HG02981 (cell line): ENCODE results near the gene EOGT.

Experiments used
- ATAC-seq: cut with Tn5 transposase; IDR thresholded peaks from one replicate; pipeline ENCODE4 v1.9.1; 2021; ENCODE audit warnings: mild to moderate bottlenecking, moderate library complexity; ENCODE audit not compliant: unreplicated experiment

EOGT gene

GRCh38 chr3:69013253-69014021 is at the start of gene EOGT:
Gene EOGT (minus strand): TSS chr3:69013684. CDS start chr3:69009846, 3,838 bp downstream.
- ATAC-seq, result peak; percentile 71

- ATAC-seq, result no peak
Observed at GRCh38 chr3:69059688-69060087, 46.2 kb upstream of the EOGT start.

DNA sequence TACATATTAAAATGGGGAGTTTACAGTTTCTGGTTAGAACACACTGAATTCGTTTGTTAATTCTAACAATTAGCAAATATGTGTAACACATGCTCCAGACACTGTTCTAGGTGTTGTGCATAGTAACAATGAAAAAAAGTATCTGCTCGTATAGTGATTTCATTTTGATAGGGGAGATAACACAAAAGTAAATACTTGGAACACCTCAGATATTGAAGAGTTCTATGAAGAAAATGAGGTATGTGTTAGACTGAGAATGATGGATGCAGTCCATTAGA is 45.4 kb upstream of the EOGT start:
- ATAC-seq, result no peak

GRCh38 chr3:69058180-69058946 is 44.9 kb upstream of the EOGT start:
- peak; percentile 99 for ATAC-seq

DNA sequence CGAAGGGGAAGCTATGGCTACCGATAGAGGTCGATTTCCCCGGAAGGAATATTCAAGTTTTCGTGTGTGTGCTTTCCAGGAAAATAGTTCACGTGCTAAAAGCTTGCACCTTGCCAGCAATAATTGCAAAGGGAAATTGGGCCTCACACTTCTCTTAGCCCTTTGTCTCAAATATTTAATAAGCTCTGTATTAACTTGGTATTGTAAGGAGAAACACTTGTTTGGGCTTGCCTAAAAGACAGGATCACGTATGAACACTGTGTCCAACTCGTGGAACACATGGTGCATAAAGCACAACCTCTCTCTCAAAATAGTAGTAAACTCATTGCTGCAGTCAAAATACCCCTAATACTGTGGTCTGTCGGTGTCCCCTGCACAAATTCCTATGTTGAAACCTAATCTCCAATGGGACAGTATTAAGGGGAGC is 39.0 kb upstream of the EOGT start:
- ATAC-seq, result peak; percentile 4

DNA sequence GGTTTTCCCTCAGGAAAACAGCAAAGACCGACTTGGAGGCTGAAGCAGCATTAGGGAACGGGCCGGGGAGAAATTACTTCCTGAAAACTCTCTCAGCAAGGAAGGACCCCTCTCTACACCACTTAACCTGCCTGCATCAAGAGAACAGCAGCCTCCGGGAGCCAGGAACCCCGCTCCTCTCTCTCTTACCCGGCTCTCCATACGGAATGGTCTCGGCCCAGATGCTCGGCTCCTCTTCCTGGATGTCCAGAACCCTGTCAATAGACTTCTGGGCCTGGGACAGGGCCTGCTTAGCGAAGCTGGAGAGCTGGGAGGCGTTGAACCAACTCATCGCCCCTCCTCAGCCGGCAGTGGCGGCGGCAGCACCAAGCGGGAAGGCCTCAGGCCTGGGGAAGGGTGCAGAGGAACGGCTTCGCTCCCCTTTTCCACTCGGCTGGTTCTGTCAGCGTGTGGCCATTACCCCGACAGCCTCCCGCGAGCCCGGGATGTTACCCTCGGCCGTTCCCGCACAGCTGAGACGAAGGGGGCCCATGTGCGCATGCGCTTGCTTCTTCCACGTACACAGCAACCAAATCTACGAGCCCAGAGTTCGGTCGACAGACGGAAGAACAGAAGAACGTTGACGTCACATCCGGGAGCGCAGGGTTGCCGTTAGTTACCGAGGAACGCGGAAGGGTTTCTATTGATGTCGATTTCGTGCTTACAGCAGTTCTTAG is 38.4 kb upstream of the EOGT start, which contains the start of gene TMF1:
TSS of gene TMF1 (minus strand) at position 578 of the 716 bp plus-strand sequence. CDS start at position 331, 247 bp downstream.
- ATAC-seq, result peak; percentile 97

- no peak for ATAC-seq
Observed at GRCh38 chr3:69048990-69049389, 35.5 kb upstream of the EOGT start.

- ATAC-seq, result no peak
Observed at GRCh38 chr3:69044608-69045007, 31.1 kb upstream of the EOGT start.

DNA sequence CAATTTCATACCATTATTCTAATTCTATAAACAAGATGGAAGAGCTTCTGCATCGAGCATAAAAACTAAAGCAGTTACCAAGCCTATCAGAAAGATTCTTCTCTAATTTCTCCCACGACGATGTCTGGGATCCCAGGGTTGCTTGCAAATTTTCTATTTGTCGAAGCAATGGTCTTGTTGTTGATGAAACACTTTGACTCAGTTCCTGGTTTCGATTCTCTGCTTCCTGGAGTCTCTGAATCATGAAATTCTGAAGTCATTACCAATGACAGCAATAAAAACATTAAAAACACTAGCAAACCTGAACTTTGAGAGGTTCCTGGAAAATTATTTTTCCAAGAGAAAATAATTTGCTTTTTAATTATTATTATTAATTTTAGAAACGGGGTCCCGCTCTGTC is 20.0 kb upstream of the EOGT start:
- ATAC-seq, result no peak

DNA sequence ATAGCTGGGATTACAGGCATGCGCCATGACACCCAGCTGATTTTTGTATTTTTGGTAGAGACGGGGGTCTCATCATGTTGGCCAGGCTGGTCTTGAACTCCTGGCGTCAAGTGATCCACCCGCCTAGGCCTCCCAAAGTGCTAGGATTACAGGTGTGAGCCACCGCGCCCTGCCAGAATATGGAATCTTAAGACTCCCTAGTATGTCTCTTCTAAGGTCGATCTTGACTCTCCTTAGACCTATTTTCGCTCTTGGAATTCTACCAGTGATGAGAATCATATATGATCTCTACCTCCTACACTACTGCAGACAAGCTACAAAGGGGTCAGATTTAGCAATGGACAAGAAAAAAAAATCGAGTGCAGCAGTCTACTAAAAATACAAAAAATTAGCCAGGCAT is 19.3 kb upstream of the EOGT start:
- ATAC-seq, result no peak

DNA sequence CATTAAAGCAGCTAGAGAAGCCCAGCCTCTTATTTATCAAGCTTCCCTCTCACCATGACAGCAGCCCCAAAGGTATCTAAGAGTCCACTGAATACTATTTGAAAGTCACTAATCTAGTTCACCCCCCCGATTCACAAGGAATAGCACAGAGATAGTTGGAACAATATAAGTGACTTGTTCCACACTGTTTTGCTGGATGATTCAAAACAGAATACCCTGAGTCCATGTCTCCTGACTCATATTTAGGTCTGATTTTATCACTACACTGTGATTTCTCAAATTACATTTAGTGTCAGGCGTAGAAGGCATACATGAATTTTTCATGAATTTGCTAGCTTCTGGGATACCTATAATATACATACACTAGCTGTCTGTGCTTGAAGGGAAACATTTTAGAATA is 18.7 kb upstream of the EOGT start:
- no peak for ATAC-seq

GRCh38 chr3:69031635-69032034 is 18.2 kb upstream of the EOGT start:
- no peak for ATAC-seq

DNA sequence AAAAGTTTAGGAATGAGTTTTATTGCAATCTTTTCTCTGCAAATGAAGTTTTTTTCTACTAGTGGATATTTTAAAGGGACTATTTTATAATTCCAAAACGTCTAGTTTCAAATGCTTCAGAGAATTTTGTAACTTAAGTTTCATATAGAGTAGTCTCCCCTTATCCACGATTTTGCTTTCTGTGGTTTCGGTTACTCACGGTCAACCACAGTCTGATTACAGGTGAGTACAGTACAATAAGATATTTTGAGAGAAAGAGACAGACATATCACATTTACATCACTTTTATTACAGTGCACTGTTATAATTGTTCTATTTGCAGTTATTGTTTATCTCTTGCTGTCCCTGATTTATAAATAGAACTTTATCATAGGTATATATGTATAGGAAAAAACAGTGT is 7.4 kb upstream of the EOGT start:
- no peak for ATAC-seq

DNA sequence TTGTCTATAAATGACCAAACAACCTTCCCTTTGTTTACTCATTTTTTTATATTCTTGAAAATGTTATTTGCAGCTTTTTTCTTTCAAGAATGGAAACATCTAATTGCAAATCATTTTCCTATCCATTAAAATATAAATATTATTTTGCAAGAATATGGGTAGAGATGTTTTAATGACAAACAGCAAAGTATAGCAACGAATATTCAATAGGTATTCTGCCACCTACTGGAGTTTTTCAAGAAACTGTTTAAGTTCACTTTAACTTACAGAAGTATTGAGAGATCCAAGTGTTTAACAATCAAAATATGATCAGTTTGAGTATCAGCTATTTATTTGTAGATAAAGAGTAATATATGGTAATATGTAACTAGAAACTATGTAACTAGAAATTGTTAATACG is 6.9 kb upstream of the EOGT start:
- ATAC-seq, result no peak

GRCh38 chr3:69016901-69017300 is 3.4 kb upstream of the EOGT start:
- ATAC-seq, result no peak

DNA sequence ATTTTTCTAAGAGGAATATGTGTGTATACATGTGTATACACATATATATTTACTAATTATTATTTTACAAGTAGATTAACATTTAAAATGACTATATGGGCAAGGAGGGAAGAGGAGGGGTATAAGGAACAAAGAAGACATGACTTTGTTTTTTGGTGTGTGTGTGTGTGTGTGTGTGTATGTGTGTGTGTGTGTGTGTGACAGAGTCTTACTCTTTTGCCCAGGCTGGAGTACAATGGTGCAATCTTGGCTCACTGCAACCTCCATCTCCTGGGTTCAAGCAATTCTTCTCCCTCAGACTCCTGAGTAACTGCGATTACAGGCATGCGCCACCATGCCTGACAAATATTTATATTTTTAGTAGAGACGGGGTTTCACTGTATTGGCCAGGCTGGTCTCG is 2.6 kb upstream of the EOGT start:
- no peak for ATAC-seq

DNA sequence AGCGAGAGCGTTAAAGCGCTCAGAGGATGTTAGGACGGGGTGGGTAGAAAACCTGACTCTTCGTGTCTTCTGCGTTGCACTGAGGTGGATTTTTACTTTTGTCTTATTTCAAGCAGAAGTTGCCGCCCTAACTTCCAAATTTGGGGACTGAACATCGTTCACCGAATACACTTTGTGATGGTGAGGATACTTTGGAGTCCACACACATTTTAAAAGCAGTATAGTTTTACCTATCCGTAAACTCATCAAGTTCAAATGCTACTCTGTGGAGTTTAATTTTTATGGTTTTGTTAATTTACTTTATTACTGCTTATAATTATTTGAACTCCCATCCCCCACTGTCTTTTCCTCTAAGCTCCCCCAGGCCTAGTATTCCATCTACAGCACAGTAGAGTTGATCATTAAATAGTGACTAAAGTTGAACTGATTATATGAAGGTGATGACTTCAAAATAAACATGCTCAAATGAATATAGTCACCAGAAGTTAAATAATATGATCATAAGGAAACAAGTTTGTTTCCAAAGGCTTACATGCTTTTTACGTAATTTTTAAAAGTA is 617 bp upstream of the EOGT start:
- no peak for ATAC-seq

DNA sequence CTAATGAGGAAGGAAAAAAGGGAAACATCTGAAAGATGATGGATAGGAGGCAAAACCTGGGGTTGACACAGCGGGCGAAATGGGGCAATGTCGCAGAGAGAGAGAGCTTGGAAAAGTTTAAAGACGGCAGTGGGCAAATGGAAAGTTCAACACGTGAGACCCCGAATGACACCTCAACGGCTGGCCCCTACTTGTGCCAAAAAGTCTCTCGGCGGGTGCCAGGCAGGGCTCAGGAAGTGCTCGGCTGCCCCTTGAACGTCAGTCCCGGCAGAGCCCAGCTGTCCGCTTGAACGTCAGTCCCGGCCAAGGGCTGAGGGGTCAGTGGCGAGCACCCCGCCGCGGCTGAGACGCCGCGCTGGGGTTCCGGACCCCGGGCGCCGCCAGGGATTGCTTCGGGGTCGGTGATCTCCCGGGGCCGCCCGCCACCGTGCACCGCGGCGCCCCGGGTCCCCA is 658 bp downstream of the EOGT start:
- peak; percentile 40 for ATAC-seq

DNA sequence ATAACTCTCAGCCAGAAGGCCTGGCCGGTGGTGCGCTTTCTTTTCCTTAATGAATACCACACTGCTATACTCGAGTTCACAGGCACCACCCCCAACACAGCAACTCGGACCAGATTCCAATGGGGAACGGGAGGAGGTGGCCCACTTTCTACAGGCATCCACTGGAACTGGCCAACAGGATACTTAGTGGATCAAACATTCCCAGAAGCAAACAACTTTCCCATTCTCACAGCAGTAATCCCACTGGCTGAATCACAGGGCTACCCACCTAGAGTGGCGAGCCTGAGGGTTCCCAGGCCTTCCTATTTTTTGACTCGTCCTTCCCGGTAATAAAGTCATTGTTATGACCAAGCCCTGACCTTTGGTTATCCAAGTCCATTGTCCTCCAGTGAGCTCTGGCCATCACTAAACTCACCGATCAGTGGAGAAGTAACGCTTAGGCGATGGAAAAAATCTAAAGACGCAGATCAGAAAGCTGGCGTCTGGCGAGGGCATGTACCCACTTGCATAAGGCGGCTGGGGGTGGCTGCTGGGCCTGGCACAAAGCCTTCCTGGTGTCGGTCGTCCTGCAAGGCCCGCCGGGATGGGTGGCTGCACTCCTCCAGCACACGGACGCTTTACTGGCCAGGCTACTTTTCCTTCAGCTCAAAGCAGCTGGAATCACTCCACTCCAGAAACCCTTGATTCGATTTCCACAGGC is 1.2 kb downstream of the EOGT start:
- no peak for ATAC-seq

GRCh38 chr3:69011096-69011730 is 2.3 kb downstream of the EOGT start:
- ATAC-seq, result no peak
